GM21619 (cell line): Measurements from ENCODE around the gene PHYHD1.

Experiments
- ATAC-seq: cut with Tn5 transposase; IDR thresholded peaks from one replicate; pipeline ENCODE4 v1.9.1; 2021; ENCODE audit not compliant: unreplicated experiment

The PHYHD1 gene

GRCh38 chr9:128899566-128900322 lies 21.0 kb upstream of the PHYHD1 start:
- ATAC-seq = no peak

GRCh38 chr9:128901379-128901778 lies 19.4 kb upstream of the PHYHD1 start:
- ATAC-seq = no peak

GRCh38 chr9:128901822-128902221 lies 19.0 kb upstream of the PHYHD1 start:
- ATAC-seq = no peak

- ATAC-seq = peak; percentile 84
These were observed 18.3 kb upstream of the PHYHD1 start for GRCh38 chr9:128902351-128903078.

- no peak for ATAC-seq
These were observed 17.7 kb upstream of the PHYHD1 start for GRCh38 chr9:128903079-128903461.

GRCh38 chr9:128903871-128904620 lies 16.7 kb upstream of the PHYHD1 start:
- ATAC-seq = no peak

GRCh38 chr9:128905964-128906363 lies 14.8 kb upstream of the PHYHD1 start:
- ATAC-seq = no peak

- no peak for ATAC-seq
These were observed 14.0 kb upstream of the PHYHD1 start for GRCh38 chr9:128906741-128907140.

GRCh38 chr9:128908372-128908771 lies 12.4 kb upstream of the PHYHD1 start:
- ATAC-seq = no peak

- no peak for ATAC-seq
These were observed 10.9 kb upstream of the PHYHD1 start for GRCh38 chr9:128909859-128910258.

- no peak for ATAC-seq
These were observed 9.9 kb upstream of the PHYHD1 start for GRCh38 chr9:128910906-128911305.

GRCh38 chr9:128911529-128912035 lies 9.2 kb upstream of the PHYHD1 start:
- no peak for ATAC-seq

- no peak for ATAC-seq
These were observed 8.4 kb upstream of the PHYHD1 start for GRCh38 chr9:128912270-128912853.

GRCh38 chr9:128913048-128913900 lies 7.5 kb upstream of the PHYHD1 start:
- no peak for ATAC-seq

- ATAC-seq = no peak
These were observed 6.6 kb upstream of the PHYHD1 start for GRCh38 chr9:128913995-128914772.

GRCh38 chr9:128916204-128916603 lies 4.6 kb upstream of the PHYHD1 start:
- ATAC-seq = no peak

GRCh38 chr9:128916745-128917144 lies 4.0 kb upstream of the PHYHD1 start:
- ATAC-seq = no peak

GRCh38 chr9:128917151-128917849 lies 3.5 kb upstream of the PHYHD1 start:
- ATAC-seq = no peak

GRCh38 chr9:128918921-128919320 lies 1.9 kb upstream of the PHYHD1 start:
- no peak for ATAC-seq
